H1 (cell line): ENCODE measurements around the gene TRAPPC2L. TPM values are rescaled to one million over a fixed set of nuclear protein-coding genes. Genes with fewer than 3 reads are reported as not detected.

Experiments
- HDAC6 ChIP-seq: IDR thresholded peaks from one replicate; pipeline ENCODE4 v1.7.1; 2012; ENCODE audit warnings: low read depth, mild to moderate bottlenecking, inconsistent platforms, low read length, moderate library complexity
- RNF2 ChIP-seq: fragments of 200-900, 300-1000 bp; sonication (generic); IDR thresholded peaks from 2 replicates; pipeline ENCODE4 v1.7.1; 2016; ENCODE audit warnings: borderline replicate concordance, low read depth, mild to moderate bottlenecking, antibody characterized with exemption, low read length; ENCODE audit not compliant: poor library complexity, severe bottlenecking; ENCODE audit errors: missing control alignments
- polyA plus RNA-seq, 7 experiments: library from polyadenylated mRNA; depleted of rRNA in 3 of 7; stranded (reverse) in 5 of 7; unstranded in 2 of 7; fragments of >200 nt in 5 of 7; fragments of 200-250 nt in 2 of 7; gene quantifications; 1 replicate in 5 of 7; 2 replicates in 1 of 7; 4 replicates in 1 of 7; pipeline versions ENCODE4 v1.2.1 to v1.2.3, GENCODE V29; 2011 to 2013; ENCODE audit warnings: missing spikeins in 2 of 7, mixed read lengths in 2 of 7
- total RNA-seq: library from RNA; stranded (reverse); fragmentation: NEBNext Ultra II Directional; extraction: Animal tissue kit (Norgen Biotek cat#: 25700); gene quantifications from 2 replicates; pipeline ENCODE4 v1.2.1, GENCODE V29; 2021

TRAPPC2L gene
- total and polyA plus RNA-seq, 2 of the 8 experiments (the other 6 are each of a cell fraction or from before 2014, with no cell fraction given): 98.7 to 133 TPM

DNA sequence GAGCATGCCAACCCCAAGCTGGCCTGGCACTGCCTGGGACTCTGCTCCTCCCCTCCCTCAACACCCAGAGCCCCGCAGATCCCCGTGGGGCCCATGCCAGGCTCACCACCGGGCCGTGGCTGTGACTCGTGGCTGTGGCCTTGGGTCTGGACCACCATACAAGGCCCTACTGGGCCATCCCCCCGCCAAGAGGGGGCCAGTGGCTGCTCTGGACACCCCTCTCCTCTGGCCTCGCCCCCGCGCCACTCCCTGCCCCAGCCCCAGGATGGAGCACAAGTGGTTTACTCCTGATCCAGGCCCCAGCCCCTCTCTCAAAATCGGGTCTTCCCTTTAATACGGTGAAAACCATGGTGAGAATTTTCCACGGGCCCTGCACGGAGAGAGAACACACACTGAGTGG is 6.5 kb downstream of the TRAPPC2L start (continued):
- TF ChIP-seq HDAC6 (no peak), RNF2 (no peak)
